ENCODE measurements around the gene DCDC2C.
"Not testable (repeated sequence)": the region's sequence is repeated elsewhere in the genome, so short reads cannot be mapped to it uniquely, and the experiment has no call there.

DNA sequence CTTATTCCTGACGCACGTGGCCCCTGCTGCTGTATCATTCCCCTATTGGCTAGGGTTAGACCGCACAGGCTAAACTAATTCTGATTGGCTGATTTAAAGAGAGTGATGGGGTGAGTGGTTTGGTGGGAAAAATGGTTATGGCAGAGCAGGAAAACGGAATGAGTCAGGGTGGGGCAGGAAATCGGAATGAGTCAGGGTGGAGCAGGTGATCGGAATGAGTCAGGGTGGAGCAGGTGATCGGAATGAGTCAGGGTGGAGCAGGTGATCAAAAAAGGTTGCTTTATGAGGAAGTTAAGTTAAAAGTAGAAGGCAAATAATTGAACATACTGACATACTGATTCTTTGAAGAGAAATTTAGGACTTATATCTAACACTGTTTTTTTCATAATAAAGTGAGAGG, 42.7 kb upstream of the DCDC2C start:
- TF ChIP-seq EZH2 (IDR thresholded peaks at IDR 0.05; ENCODE audit: low read length, missing control alignments), result not testable (repeated sequence)
- TF ChIP-seq, protein P1, sequence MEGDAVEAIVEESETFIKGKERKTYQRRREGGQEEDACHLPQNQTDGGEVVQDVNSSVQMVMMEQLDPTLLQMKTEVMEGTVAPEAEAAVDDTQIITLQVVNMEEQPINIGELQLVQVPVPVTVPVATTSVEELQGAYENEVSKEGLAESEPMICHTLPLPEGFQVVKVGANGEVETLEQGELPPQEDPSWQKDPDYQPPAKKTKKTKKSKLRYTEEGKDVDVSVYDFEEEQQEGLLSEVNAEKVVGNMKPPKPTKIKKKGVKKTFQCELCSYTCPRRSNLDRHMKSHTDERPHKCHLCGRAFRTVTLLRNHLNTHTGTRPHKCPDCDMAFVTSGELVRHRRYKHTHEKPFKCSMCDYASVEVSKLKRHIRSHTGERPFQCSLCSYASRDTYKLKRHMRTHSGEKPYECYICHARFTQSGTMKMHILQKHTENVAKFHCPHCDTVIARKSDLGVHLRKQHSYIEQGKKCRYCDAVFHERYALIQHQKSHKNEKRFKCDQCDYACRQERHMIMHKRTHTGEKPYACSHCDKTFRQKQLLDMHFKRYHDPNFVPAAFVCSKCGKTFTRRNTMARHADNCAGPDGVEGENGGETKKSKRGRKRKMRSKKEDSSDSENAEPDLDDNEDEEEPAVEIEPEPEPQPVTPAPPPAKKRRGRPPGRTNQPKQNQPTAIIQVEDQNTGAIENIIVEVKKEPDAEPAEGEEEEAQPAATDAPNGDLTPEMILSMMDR (conservative IDR thresholded peaks at IDR 0.05 in 1 of 2, IDR thresholded peaks at IDR 0.05 in 1 of 2; ENCODE audit: low read depth in 1 of 2, low read length in 2 of 2), result not testable (repeated sequence)

Measured in fibroblast of lung (primary cell).